Activated T-helper 1 cell treated with anti-CD3 and anti-CD28 coated beads, Interleukin-12 subunit alpha, Interleukin-12 subunit beta, Interleukin-2, Interleukin-4 antibody, amounts not matched to agents 30 ng/mL and 10 ng/mL and 1 ng/mL, durations not matched to agents 14 hours and 24 hours and 36 hours (primary cell): Measurements from ENCODE around the gene CYP19A1. TPM values are rescaled to one million over a fixed set of nuclear protein-coding genes. Genes with fewer than 3 reads are reported as not detected.

Source experiments
- DNase-seq: peaks from one replicate; pipeline ENCODE4 v3.0.0; 2021; ENCODE audit warnings: low spot score
- H3K27ac Mint-ChIP-seq: one replicate; pipeline ENCODE4 v1.8.0; 2021; ENCODE audit warnings: mild to moderate bottlenecking, mixed read lengths
- H3K27me3 Mint-ChIP-seq: one replicate; pipeline ENCODE4 v1.8.0; 2022; ENCODE audit warnings: mild to moderate bottlenecking, moderate library complexity, mixed read lengths; ENCODE audit not compliant: insufficient read depth
- H3K36me3 Mint-ChIP-seq: one replicate; pipeline ENCODE4 v1.8.0; 2021; ENCODE audit warnings: low read depth, mixed read lengths
- H3K4me1 Mint-ChIP-seq: one replicate; pipeline ENCODE4 v1.8.0; 2021; ENCODE audit warnings: low read depth, mixed read lengths
- H3K4me3 Mint-ChIP-seq: one replicate; pipeline ENCODE4 v1.8.0; 2021; ENCODE audit warnings: mild to moderate bottlenecking, moderate library complexity, mixed read lengths
- H3K9me3 Mint-ChIP-seq: one replicate; pipeline ENCODE4 v1.8.0; 2021; ENCODE audit warnings: mixed read lengths
- intact Hi-C: fragments of 100-400 bp; cut with micrococcal nuclease; formaldehyde crosslinking; loops from one replicate; pipeline ENCODE4 v1.15.1; 2024
- total RNA-seq: library from RNA; stranded (reverse); gene quantifications from 2 replicates; pipeline ENCODE4 v1.2.3, GENCODE V29; 2022

Gene CYP19A1
- total RNA-seq, 1 donor from 2014 or later: 0.23 TPM

GRCh38 chr15:51371266-51371665 is 32.9 kb upstream of the CYP19A1 start:
- Mint-ChIP-seq H3K36me3 (no peaks in the 10 kb centered on the region), H3K9me3 (no peaks in the 10 kb centered on the region), H3K4me3 (no peak overlapping the region), H3K27ac (no peak overlapping the region), H3K4me1 (no peaks in the 10 kb centered on the region), H3K27me3 (no peaks in the 10 kb centered on the region)
- DNase-seq: no peak
- intact Hi-C loops: no loop called here

GRCh38 chr15:51369451-51369761 is 31.0 kb upstream of the CYP19A1 start:
- Mint-ChIP-seq H3K9me3 (no peaks in the 10 kb centered on the region), H3K36me3 (no peaks in the 10 kb centered on the region), H3K4me1 (no peaks in the 10 kb centered on the region), H3K27me3 (peaks cover 4% of the 10 kb centered on the region), H3K27ac (no peak overlapping the region), H3K4me3 (no peak overlapping the region)
- intact Hi-C loops: no loop called here
- DNase-seq: no peak

GRCh38 chr15:51368751-51369450 is 30.5 kb upstream of the CYP19A1 start:
- no peak overlapping the region for H3K4me3 Mint-ChIP-seq
- H3K36me3 Mint-ChIP-seq: no peaks in the 10 kb centered on the region
- H3K4me1 Mint-ChIP-seq: no peaks in the 10 kb centered on the region
- DNase-seq: no peak
- intact Hi-C loops: no loop called here
- H3K27ac Mint-ChIP-seq: no peak overlapping the region
- no peaks in the 10 kb centered on the region for H3K9me3 Mint-ChIP-seq
- peaks cover 4% of the 10 kb centered on the region for H3K27me3 Mint-ChIP-seq

GRCh38 chr15:51368307-51368706 is 29.9 kb upstream of the CYP19A1 start:
- intact Hi-C loops: no loop called here
- Mint-ChIP-seq H3K4me3 (no peak overlapping the region), H3K36me3 (no peaks in the 10 kb centered on the region), H3K9me3 (no peaks in the 10 kb centered on the region), H3K27me3 (peaks cover 4% of the 10 kb centered on the region), H3K4me1 (no peaks in the 10 kb centered on the region), H3K27ac (no peak overlapping the region)
- no peak for DNase-seq

GRCh38 chr15:51367322-51367976 is 29.1 kb upstream of the CYP19A1 start:
- Mint-ChIP-seq H3K36me3 (no peaks in the 10 kb centered on the region), H3K27ac (no peak overlapping the region), H3K27me3 (peaks cover 4% of the 10 kb centered on the region), H3K9me3 (no peaks in the 10 kb centered on the region), H3K4me3 (no peak overlapping the region), H3K4me1 (no peaks in the 10 kb centered on the region)
- no peak for DNase-seq
- intact Hi-C loops: no loop called here

GRCh38 chr15:51366920-51367319 is 28.5 kb upstream of the CYP19A1 start:
- Mint-ChIP-seq H3K9me3 (no peaks in the 10 kb centered on the region), H3K36me3 (no peaks in the 10 kb centered on the region), H3K4me3 (no peak overlapping the region), H3K27ac (no peak overlapping the region), H3K27me3 (peaks cover 4% of the 10 kb centered on the region), H3K4me1 (no peaks in the 10 kb centered on the region)
- no peak for DNase-seq
- intact Hi-C loops: no loop called here

GRCh38 chr15:51366071-51366470 is 27.7 kb upstream of the CYP19A1 start:
- no peaks in the 10 kb centered on the region for H3K4me1 Mint-ChIP-seq
- peaks cover 4% of the 10 kb centered on the region for H3K27me3 Mint-ChIP-seq
- no peak overlapping the region for H3K27ac Mint-ChIP-seq
- H3K4me3 Mint-ChIP-seq: no peak overlapping the region
- no peaks in the 10 kb centered on the region for H3K9me3 Mint-ChIP-seq
- no peaks in the 10 kb centered on the region for H3K36me3 Mint-ChIP-seq
- DNase-seq: no peak
- intact Hi-C loops: no loop called here

GRCh38 chr15:51365417-51365816 is 27.0 kb upstream of the CYP19A1 start:
- no peaks in the 10 kb centered on the region for H3K4me1 Mint-ChIP-seq
- H3K9me3 Mint-ChIP-seq: no peaks in the 10 kb centered on the region
- no peak overlapping the region for H3K4me3 Mint-ChIP-seq
- H3K36me3 Mint-ChIP-seq: no peaks in the 10 kb centered on the region
- DNase-seq: no peak
- intact Hi-C loops: no loop called here
- H3K27ac Mint-ChIP-seq: no peak overlapping the region
- H3K27me3 Mint-ChIP-seq: peaks cover 4% of the 10 kb centered on the region

- Mint-ChIP-seq H3K4me1 (no peaks in the 10 kb centered on the region), H3K9me3 (no peaks in the 10 kb centered on the region), H3K27me3 (peaks cover 4% of the 10 kb centered on the region), H3K4me3 (no peak overlapping the region), H3K36me3 (no peaks in the 10 kb centered on the region), H3K27ac (no peak overlapping the region)
- intact Hi-C loops: no loop called here
- DNase-seq: no peak
These were observed 25.0 kb upstream of the CYP19A1 start for GRCh38 chr15:51363383-51363782.

- Mint-ChIP-seq H3K9me3 (no peaks in the 10 kb centered on the region), H3K27ac (no peak overlapping the region), H3K4me1 (no peaks in the 10 kb centered on the region), H3K4me3 (no peak overlapping the region), H3K36me3 (no peaks in the 10 kb centered on the region), H3K27me3 (no peaks in the 10 kb centered on the region)
- DNase-seq: no peak
- intact Hi-C loops: no loop called here
These were observed 21.6 kb upstream of the CYP19A1 start for GRCh38 chr15:51359981-51360380.

- intact Hi-C loops: no loop called here
- Mint-ChIP-seq H3K9me3 (no peaks in the 10 kb centered on the region), H3K36me3 (no peaks in the 10 kb centered on the region), H3K4me3 (no peak overlapping the region), H3K27me3 (peaks cover 3% of the 10 kb centered on the region), H3K27ac (no peak overlapping the region), H3K4me1 (no peaks in the 10 kb centered on the region)
- no peak for DNase-seq
These were observed 18.6 kb upstream of the CYP19A1 start for GRCh38 chr15:51356983-51357382.

- intact Hi-C loops: no loop called here
- H3K4me1 Mint-ChIP-seq: no peaks in the 10 kb centered on the region
- no peak for DNase-seq
- no peaks in the 10 kb centered on the region for H3K9me3 Mint-ChIP-seq
- H3K27ac Mint-ChIP-seq: no peak overlapping the region
- H3K4me3 Mint-ChIP-seq: no peak overlapping the region
- H3K36me3 Mint-ChIP-seq: no peaks in the 10 kb centered on the region
- peaks cover 3% of the 10 kb centered on the region for H3K27me3 Mint-ChIP-seq
These were observed 17.8 kb upstream of the CYP19A1 start for GRCh38 chr15:51356147-51356546.

GRCh38 chr15:51355096-51355495 is 16.7 kb upstream of the CYP19A1 start:
- intact Hi-C loops: no loop called here
- Mint-ChIP-seq H3K4me1 (no peaks in the 10 kb centered on the region), H3K36me3 (no peaks in the 10 kb centered on the region), H3K27ac (no peak overlapping the region), H3K27me3 (peaks cover 3% of the 10 kb centered on the region), H3K4me3 (no peak overlapping the region), H3K9me3 (no peaks in the 10 kb centered on the region)
- no peak for DNase-seq

- DNase-seq: no peak
- Mint-ChIP-seq H3K36me3 (no peaks in the 10 kb centered on the region), H3K4me3 (no peak overlapping the region), H3K4me1 (no peaks in the 10 kb centered on the region), H3K27me3 (peaks cover 3% of the 10 kb centered on the region), H3K9me3 (no peaks in the 10 kb centered on the region), H3K27ac (no peak overlapping the region)
- intact Hi-C loops: no loop called here
These were observed 15.6 kb upstream of the CYP19A1 start for GRCh38 chr15:51353976-51354375.
